NCI-H748 (cell line): Measurements from ENCODE around the gene CAMTA1.

Experiments used
- DNase-seq: peaks from one replicate; lab custom pipeline; 2025; ENCODE audit not compliant: unreplicated experiment; lab: John Stamatoyannopoulos, UW

Gene CAMTA1

DNA sequence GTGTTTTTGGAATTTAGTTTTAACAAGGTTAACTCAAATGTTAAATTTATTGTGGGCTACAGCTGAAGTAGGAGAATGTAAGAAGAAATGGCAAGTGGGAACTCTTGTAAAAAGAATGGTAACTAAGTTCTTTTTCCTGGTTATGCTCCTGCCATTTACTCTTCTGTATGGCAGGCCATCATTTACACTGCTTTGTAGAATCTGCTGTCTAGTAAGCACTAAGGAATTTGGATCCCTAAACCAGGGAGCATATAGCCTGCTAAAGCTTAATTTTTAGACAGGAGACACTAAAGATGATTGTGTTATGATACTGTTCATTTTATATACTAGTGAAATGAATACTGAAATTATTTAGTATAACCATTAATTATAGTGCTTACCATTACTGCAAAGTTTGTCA lies 85.3 kb downstream of the CAMTA1 start:
- DNase-seq: no peak

DNA sequence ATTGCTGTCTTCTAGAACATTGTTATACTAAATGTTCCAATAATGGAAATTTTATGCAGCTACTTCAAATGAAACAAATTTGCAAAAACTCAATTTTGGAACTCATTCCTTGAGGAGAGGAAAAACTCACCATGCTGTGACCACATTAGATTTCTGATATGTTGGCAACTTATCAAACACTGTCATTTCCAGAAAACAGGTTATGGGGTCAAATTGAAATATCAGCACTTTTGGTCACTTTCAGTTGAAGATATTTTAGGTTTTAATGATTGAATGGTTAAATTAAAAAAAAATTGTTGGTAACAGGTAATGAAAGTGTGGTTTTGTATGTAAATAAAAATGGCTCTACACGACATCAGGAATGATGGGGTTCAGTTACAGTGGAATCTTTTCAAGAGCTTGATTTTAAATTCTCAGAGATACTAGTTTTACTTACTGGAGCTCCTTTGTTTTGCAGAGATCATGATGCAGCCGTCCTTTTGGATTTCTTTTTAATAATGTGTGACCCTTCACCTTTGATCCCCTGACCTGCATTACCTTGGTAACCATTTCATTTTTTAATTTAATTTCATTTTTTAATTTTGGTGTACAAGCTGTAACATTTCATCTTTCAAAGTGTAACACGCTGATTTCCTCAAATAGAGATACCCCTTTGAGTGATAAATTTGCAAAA lies 86.2 kb downstream of the CAMTA1 start:
- DNase-seq: no peak

- no peak for DNase-seq
Observed at GRCh38 chr1:6872573-6873261, 87.5 kb downstream of the CAMTA1 start.

DNA sequence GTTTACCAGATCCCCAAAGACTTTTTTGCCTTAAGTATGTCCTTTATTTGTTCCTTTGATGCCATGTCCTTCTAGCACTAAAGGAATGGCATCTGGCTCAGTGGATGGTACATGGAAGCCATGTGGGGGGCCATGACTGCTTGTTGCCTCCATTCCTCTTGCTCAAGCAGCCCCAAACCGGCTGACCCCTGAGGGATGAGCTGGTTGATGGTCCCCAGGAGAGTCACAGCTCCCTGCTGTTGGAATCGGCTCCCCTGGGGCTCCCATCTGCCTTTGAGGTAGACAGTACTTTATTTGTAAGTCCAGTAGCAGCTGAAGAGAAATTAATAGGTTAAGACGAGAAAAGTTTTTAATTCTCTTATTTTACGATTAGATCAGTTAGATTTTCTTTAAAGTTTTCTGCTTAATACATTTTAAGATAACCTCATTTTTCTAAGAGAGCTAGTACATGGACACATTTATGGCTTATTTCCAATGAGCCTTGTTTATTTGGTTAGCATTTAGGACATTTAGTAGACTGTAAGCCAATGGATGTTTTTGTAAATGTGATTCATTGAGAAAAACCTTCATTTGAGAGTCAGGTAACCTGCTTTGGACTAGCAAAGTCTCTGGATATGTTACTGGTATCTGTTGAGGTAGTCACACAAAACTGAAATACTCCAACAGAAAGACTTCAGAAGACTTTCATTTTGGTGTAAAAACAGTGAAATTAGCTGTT lies 88.2 kb downstream of the CAMTA1 start:
- DNase-seq: no peak

DNA sequence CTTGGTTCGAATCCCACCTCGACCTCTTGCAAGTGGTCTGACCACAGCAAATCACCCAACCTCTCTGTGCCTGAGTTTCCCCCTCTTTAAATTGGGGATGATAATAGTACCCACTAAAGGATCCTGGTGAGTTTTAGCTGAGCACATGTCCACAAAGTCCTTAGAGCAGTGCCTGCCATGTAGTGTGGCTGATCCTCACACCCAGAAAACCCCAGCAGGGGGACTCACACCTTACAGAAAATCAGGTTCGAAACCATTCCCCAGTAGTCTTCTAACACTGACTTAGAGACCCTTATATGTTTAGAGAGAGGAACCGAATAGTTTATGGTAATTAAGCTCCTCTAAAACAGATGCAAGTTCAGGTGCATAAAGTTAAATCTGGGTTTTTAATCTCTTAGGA lies 89.0 kb downstream of the CAMTA1 start:
- DNase-seq: no peak

- no peak for DNase-seq
Observed at GRCh38 chr1:6880951-6881690, 95.9 kb downstream of the CAMTA1 start.

DNA sequence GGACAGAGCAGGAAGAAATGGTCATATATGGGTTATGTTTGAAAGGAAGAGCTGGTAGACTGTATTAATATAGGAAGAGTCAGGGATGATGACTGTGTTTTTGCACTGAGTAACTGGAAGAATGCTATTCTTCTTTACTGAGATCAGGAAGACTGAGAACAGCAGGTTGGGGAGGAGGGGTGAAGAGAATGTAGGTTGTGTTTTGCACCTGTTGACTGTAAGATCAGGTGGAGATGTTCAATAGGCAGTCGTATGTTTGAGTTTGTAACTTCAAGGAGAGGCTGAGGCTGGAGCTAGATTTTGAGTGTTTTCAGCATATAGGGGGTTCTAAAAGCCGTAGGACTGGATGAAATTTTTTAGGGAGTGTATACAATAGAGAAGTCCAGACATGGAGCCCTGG lies 97.2 kb downstream of the CAMTA1 start:
- no peak for DNase-seq

GRCh38 chr1:6884652-6885153 lies 99.4 kb downstream of the CAMTA1 start:
- DNase-seq: no peak

DNA sequence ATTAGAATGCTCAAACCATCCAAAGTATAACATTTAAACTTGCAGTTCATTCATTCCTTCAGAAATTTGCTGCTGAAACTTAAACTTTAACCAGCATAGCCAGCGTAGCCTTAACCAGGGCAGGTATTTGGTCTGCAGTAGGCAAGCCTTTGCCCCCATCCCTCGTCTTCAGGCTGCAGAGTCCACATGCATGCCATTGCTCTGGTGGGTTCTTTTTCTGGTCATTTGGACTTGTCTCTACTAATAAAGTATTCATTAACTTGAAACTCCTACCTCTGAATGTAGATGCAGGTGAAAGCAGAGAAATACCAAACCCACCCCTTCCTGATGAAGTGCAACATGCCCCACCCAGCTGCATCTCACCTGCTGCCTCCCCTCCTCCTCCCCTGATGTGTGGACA lies 100.2 kb downstream of the CAMTA1 start:
- DNase-seq: no peak

DNA sequence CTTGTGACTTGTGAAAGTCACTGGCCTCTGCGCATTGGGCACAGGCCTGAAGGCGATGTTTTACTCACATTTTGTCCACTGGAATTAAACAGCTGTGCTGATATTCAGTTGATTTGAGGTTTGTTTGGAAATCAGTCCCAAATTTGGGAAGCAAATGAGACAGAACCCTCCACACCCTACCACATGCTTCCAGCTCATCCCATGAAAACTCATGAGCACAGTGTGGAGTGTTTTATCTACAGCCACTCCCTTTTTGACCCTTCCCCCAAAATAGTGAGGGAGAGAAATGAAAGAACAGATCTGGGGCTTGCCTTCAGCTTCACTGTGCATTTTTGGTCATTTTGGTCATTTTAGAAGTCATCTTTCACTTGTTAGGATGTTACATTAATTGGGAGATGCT lies 101.3 kb downstream of the CAMTA1 start:
- DNase-seq: no peak

DNA sequence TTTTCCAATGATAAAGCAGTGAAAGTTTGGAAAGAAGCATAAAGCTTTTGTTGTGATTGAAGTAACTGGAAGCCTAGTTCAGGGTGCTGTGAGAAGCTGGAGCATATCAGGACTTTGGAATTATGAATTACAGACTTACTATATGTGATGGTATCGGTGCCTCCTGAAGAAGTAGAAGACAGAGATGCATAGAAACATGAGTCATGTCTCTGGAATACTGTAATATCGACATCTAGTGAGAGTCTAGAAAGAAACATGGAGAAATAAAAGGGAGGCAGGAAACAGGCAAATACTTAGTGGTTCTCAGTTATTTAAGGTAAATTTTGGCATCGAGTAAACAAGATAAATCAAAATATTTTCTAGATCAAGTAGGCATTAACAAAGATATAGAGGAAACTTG lies 103.0 kb downstream of the CAMTA1 start:
- no peak for DNase-seq

- no peak for DNase-seq
Observed at GRCh38 chr1:6888870-6889269, 103.6 kb downstream of the CAMTA1 start.

DNA sequence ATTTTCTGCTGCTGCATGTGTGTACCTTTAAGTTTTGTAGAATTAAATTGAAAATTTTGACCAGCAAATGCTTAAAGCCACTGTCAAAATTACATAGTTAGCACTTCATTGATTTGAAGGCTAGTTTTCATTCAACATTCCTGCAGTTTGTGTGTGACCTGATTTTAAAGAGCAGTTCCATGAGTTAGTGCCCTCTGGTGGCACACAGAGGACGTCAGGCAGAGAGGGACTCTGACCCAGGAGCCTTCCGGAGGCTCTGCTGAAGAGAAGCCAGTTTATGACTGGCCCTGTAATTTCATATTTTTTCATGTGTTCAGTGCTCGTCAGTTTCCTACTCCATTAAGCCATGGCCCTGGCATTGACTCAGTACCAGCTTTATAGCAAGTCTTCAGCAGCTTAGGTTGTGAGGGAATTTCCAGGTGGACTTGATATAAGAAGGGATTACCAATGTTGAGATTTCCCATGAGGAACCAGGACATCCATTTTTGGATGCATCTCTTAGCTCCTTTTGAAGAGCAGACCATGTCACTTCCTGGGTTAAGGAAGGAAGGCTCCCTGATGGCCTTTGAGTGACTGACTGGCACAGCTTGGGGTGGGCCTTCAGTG lies 104.7 kb downstream of the CAMTA1 start:
- DNase-seq: peak; percentile 32

DNA sequence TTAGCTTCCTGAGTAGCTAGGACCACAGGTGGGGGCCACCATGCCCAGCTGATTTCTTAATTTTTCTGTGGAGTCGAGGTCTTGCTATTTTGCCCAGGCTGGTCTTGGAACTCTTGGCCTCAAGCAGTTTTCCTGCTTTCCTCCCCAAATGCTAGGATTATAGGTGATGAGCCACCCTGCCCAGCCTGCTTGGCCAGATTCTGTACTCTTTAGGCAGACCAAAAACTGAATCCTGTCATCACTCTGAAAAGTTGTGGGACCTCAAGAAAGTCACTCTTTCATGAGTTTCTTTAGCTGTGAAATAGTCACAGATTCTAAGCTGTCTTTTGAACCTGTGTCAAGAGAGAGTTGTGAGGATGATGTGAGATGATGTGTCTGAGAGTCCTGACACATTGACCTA lies 105.4 kb downstream of the CAMTA1 start:
- DNase-seq: no peak

- no peak for DNase-seq
Observed at GRCh38 chr1:6891781-6892579, 106.7 kb downstream of the CAMTA1 start.

DNA sequence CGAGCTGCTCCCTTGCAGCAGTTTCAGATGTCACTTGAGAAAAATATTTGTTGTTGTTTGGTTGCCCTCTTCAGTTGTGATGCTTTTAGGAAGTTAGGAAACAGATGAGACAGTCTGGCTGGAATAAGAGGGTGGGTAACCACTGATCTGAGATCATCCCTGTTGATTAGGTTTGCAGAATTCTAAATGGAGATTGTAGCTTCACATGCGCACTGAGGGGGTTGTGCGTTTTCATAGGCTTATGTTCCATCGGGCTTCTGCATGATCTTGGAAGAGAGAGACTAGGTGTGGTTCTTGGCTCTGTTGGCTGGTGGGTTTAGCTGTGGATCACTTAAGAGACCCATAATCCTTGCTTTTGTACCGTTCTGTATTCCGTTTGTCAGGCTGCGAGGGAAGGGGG lies 108.1 kb downstream of the CAMTA1 start:
- no peak for DNase-seq

DNA sequence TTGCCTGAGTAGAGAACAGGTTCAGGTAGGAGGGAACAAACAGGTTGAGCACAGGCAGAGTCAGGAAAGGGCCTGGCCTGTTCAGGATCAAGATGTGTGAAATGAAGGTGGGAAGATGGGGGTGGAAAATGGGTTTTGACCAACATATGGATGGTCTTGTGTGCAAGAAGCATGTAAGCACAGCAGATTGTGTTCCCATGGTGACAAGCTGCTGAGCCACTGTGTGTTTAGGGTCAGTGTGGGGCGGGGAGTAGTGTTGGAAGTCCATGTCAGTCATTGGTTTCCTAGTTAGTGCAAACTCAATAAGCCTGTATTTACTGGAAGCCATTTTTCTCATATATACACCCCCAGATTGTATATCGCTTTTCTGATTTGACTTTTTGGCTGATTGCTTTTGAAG lies 111.9 kb downstream of the CAMTA1 start:
- peak; percentile 9 for DNase-seq

DNA sequence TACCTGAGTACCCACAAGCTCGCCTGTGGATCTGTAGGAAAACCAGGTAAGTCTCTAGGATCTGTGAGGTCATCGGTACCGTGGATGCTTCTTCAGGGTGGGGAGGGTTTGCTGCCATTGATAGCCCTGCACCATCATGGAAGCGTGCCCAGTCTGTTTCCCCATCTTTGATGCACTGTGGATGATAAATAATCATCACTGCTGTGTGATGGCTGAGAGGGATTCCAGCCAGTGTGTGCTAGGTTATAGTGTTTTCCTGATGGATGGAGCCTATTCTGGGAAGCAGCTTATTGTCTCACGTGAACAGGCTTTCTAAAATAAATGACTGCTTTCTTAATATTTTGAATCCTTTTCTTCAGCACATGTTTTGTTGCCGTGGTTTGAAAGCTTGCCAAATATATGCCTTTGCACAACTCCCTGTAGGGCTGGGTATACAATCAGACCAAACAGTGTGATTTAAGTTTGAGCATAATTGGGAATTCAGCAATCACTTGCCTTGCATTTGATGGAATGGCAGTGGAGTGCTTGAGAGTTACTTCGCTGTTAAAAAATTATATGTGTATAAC lies 113.8 kb downstream of the CAMTA1 start:
- DNase-seq: no peak

GRCh38 chr1:6899621-6900020 lies 114.4 kb downstream of the CAMTA1 start:
- DNase-seq: no peak

- no peak for DNase-seq
Observed at GRCh38 chr1:6902153-6902552, 116.9 kb downstream of the CAMTA1 start.
